ENCODE results near the gene TBL1XR1. TPM values are rescaled to one million over a fixed set of nuclear protein-coding genes. Genes with fewer than 3 reads are reported as not detected.
A peak's percentile ranks its signal among the peaks of the same experiment; 100 is the strongest.
"Not testable (repeated sequence)": the region's sequence is repeated elsewhere in the genome, so short reads cannot be mapped to it uniquely, and the experiment has no call there.

Gene TBL1XR1
- total RNA-seq, 2 experiments from 2014 or later = 143 to 214 TPM

- CTCF ChIA-PET; H3K9me3 Mint-ChIP-seq (ENCODE audit: low read depth); H3K27me3 Mint-ChIP-seq; DNase-seq; H3K27ac Mint-ChIP-seq; H3K4me3 Mint-ChIP-seq; ATAC-seq: not testable (repeated sequence)
- H3K4me1 Mint-ChIP-seq = peaks cover 50% of the 10 kb centered on the region
- peaks cover 28% of the 10 kb centered on the region for H3K36me3 Mint-ChIP-seq
These were observed 9.0 kb downstream of the TBL1XR1 start for GRCh38 chr3:177188325-177188724.

GRCh38 chr3:177186306-177186705 is 11.0 kb downstream of the TBL1XR1 start:
- CTCF ChIA-PET = no interaction called here

GRCh38 chr3:177185035-177185574 is 12.2 kb downstream of the TBL1XR1 start:
- peak; percentile 23 for ATAC-seq
- CTCF ChIA-PET = no interaction called here
- H3K4me3 Mint-ChIP-seq = no peak overlapping the region
- peak overlapping the region; percentile 6 for H3K27ac Mint-ChIP-seq
- no peak for DNase-seq
- H3K9me3 Mint-ChIP-seq (ENCODE audit: low read depth) = no peaks in the 10 kb centered on the region
- no peaks in the 10 kb centered on the region for H3K27me3 Mint-ChIP-seq
- H3K4me1 Mint-ChIP-seq = peaks cover 43% of the 10 kb centered on the region
- peaks cover 25% of the 10 kb centered on the region for H3K36me3 Mint-ChIP-seq

More at GRCh38 chr3:177186306-177186705, 11.0 kb downstream of the TBL1XR1 start:
- DNase-seq = no peak
- Mint-ChIP-seq H3K27me3 (no peaks in the 10 kb centered on the region), H3K27ac (no peak overlapping the region), H3K9me3 (ENCODE audit: low read depth) (no peaks in the 10 kb centered on the region), H3K4me1 (peaks cover 47% of the 10 kb centered on the region), H3K4me3 (no peak overlapping the region), H3K36me3 (peaks cover 25% of the 10 kb centered on the region)
- ATAC-seq = no peak

GRCh38 chr3:177184602-177185001 is 12.7 kb downstream of the TBL1XR1 start:
- H3K27me3 Mint-ChIP-seq; H3K27ac Mint-ChIP-seq; CTCF ChIA-PET; DNase-seq; H3K4me3 Mint-ChIP-seq; H3K9me3 Mint-ChIP-seq (ENCODE audit: low read depth): not testable (repeated sequence)
- Mint-ChIP-seq H3K4me1 (peaks cover 43% of the 10 kb centered on the region), H3K36me3 (peaks cover 26% of the 10 kb centered on the region)
- peak; percentile 76 for ATAC-seq

- H3K27me3 Mint-ChIP-seq = no peaks in the 10 kb centered on the region
- CTCF ChIA-PET = no interaction called here
- H3K4me3 Mint-ChIP-seq = no peak overlapping the region
- no peak for DNase-seq
- peaks cover 50% of the 10 kb centered on the region for H3K4me1 Mint-ChIP-seq
- H3K36me3 Mint-ChIP-seq = peaks cover 35% of the 10 kb centered on the region
- no peak overlapping the region for H3K27ac Mint-ChIP-seq
- H3K9me3 Mint-ChIP-seq (ENCODE audit: low read depth) = no peaks in the 10 kb centered on the region
- no peak for ATAC-seq
These were observed 14.9 kb downstream of the TBL1XR1 start for GRCh38 chr3:177182352-177182751.

GRCh38 chr3:177181418-177181817 is 15.9 kb downstream of the TBL1XR1 start:
- Mint-ChIP-seq H3K36me3 (peaks cover 37% of the 10 kb centered on the region), H3K27ac (no peak overlapping the region), H3K27me3 (no peaks in the 10 kb centered on the region), H3K4me3 (no peak overlapping the region), H3K9me3 (ENCODE audit: low read depth) (no peaks in the 10 kb centered on the region), H3K4me1 (peaks cover 48% of the 10 kb centered on the region)
- ATAC-seq (no peak), DNase-seq (no peak)
- CTCF ChIA-PET = no interaction called here

- no peak overlapping the region for H3K27ac Mint-ChIP-seq
- H3K4me3 Mint-ChIP-seq = no peak overlapping the region
- H3K4me1 Mint-ChIP-seq = peaks cover 43% of the 10 kb centered on the region
- H3K9me3 Mint-ChIP-seq (ENCODE audit: low read depth) = no peaks in the 10 kb centered on the region
- CTCF ChIA-PET = interaction anchor here (0.7 kb wide), 1 partner anchor 123 kb away, joined by 3 read pairs; no protein-coding TSS in a partner anchor
- no peaks in the 10 kb centered on the region for H3K27me3 Mint-ChIP-seq
- no peak for DNase-seq
- ATAC-seq = no peak
- peaks cover 33% of the 10 kb centered on the region for H3K36me3 Mint-ChIP-seq
These were observed 16.8 kb downstream of the TBL1XR1 start for GRCh38 chr3:177180506-177180905.

- ATAC-seq (no peak), DNase-seq (no peak)
- Mint-ChIP-seq H3K4me3 (no peak overlapping the region), H3K4me1 (peaks cover 38% of the 10 kb centered on the region), H3K27me3 (no peaks in the 10 kb centered on the region), H3K36me3 (peaks cover 31% of the 10 kb centered on the region), H3K27ac (no peak overlapping the region), H3K9me3 (ENCODE audit: low read depth) (no peaks in the 10 kb centered on the region)
- CTCF ChIA-PET = interaction anchor here (0.6 kb wide), 1 partner anchor 33 kb away, joined by 3 read pairs; no protein-coding TSS in a partner anchor
These were observed 17.8 kb downstream of the TBL1XR1 start for GRCh38 chr3:177179281-177180067.

GRCh38 chr3:177177749-177178221 is 19.5 kb downstream of the TBL1XR1 start:
- CTCF ChIA-PET = interaction anchor here (1.0 kb wide), 1 partner anchor 33 kb away, joined by 3 read pairs; no protein-coding TSS in a partner anchor
- no peaks in the 10 kb centered on the region for H3K9me3 Mint-ChIP-seq (ENCODE audit: low read depth)
- no peak overlapping the region for H3K4me3 Mint-ChIP-seq
- no peaks in the 10 kb centered on the region for H3K27me3 Mint-ChIP-seq
- DNase-seq (no peak), ATAC-seq (no peak)
- H3K27ac Mint-ChIP-seq = no peak overlapping the region
- peaks cover 39% of the 10 kb centered on the region for H3K36me3 Mint-ChIP-seq
- peaks cover 44% of the 10 kb centered on the region for H3K4me1 Mint-ChIP-seq

GRCh38 chr3:177174607-177175170 is 22.6 kb downstream of the TBL1XR1 start:
- ATAC-seq (no peak), DNase-seq (no peak)
- H3K4me1 Mint-ChIP-seq = peaks cover 40% of the 10 kb centered on the region
- CTCF ChIA-PET = no interaction called here
- H3K27ac Mint-ChIP-seq = no peak overlapping the region
- H3K36me3 Mint-ChIP-seq = peaks cover 50% of the 10 kb centered on the region
- no peak overlapping the region for H3K4me3 Mint-ChIP-seq
- no peaks in the 10 kb centered on the region for H3K9me3 Mint-ChIP-seq (ENCODE audit: low read depth)
- no peaks in the 10 kb centered on the region for H3K27me3 Mint-ChIP-seq

GRCh38 chr3:177169936-177170722 is 27.2 kb downstream of the TBL1XR1 start:
- H3K9me3 Mint-ChIP-seq (ENCODE audit: low read depth) = peaks cover 7% of the 10 kb centered on the region
- no peak for ATAC-seq
- H3K4me1 Mint-ChIP-seq = peaks cover 41% of the 10 kb centered on the region
- CTCF ChIA-PET = interaction anchor here (0.9 kb wide), 1 partner anchor 123 kb away, joined by 5 read pairs; no protein-coding TSS in a partner anchor
- no peak for DNase-seq
- peaks cover 59% of the 10 kb centered on the region for H3K36me3 Mint-ChIP-seq
- no peak overlapping the region for H3K4me3 Mint-ChIP-seq
- H3K27me3 Mint-ChIP-seq = no peaks in the 10 kb centered on the region
- H3K27ac Mint-ChIP-seq = no peak overlapping the region

- Mint-ChIP-seq H3K4me3 (no peak overlapping the region), H3K36me3 (peaks cover 61% of the 10 kb centered on the region), H3K4me1 (peaks cover 38% of the 10 kb centered on the region), H3K27ac (no peak overlapping the region), H3K9me3 (ENCODE audit: low read depth) (peaks cover 7% of the 10 kb centered on the region), H3K27me3 (no peaks in the 10 kb centered on the region)
- CTCF ChIA-PET = no interaction called here
- DNase-seq = no peak
- no peak for ATAC-seq
These were observed 28.9 kb downstream of the TBL1XR1 start for GRCh38 chr3:177168431-177168830.

GRCh38 chr3:177162742-177163141 is 34.5 kb downstream of the TBL1XR1 start:
- Mint-ChIP-seq H3K4me3 (no peak overlapping the region), H3K27ac (no peak overlapping the region), H3K4me1 (peaks cover 35% of the 10 kb centered on the region), H3K36me3 (peaks cover 54% of the 10 kb centered on the region), H3K9me3 (ENCODE audit: low read depth) (peaks cover 7% of the 10 kb centered on the region), H3K27me3 (no peaks in the 10 kb centered on the region)
- DNase-seq (no peak), ATAC-seq (no peak)
- CTCF ChIA-PET = no interaction called here

Measured in activated CD8-positive, alpha-beta memory T cell treated with anti-CD3 and anti-CD28 coated beads, Interleukin-2, amount 10 ng/mL, durations not matched to agents 7 days and 5 days (primary cell).